ENCODE results near the gene SPDYA.

DNA sequence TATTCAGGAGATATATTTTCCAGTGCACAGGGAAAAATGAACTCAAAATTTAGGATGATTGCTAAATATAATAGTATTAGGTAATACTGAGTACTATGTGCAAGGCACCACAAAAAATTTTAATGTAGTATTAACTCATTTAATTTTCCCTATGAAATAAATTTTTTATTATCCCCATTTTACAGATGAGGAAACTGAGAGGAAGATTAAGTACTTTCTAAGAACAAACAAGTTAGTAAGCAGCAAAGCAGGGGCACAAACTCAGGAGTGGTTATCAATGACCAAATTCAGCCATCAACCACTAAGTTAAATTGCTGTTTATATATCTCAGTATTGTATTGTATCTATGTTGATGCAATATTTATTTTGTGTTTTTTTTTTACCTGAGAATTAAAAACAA lies 14.2 kb downstream of the SPDYA start:
- no peak for TF ChIP-seq POLR2A (IDR thresholded peaks at IDR 0.05)
- no peak for TF ChIP-seq CTCF (IDR thresholded peaks at IDR 0.05)
- TF ChIP-seq POLR2AphosphoS5 (IDR thresholded peaks at IDR 0.05): no peak

All from prostate gland (tissue), 2 donors.